ENCODE data around the gene PRKD2.
"Not testable (repeated sequence)": the region's sequence is repeated elsewhere in the genome, so short reads cannot be mapped to it uniquely, and the experiment has no call there.

Gene PRKD2

DNA sequence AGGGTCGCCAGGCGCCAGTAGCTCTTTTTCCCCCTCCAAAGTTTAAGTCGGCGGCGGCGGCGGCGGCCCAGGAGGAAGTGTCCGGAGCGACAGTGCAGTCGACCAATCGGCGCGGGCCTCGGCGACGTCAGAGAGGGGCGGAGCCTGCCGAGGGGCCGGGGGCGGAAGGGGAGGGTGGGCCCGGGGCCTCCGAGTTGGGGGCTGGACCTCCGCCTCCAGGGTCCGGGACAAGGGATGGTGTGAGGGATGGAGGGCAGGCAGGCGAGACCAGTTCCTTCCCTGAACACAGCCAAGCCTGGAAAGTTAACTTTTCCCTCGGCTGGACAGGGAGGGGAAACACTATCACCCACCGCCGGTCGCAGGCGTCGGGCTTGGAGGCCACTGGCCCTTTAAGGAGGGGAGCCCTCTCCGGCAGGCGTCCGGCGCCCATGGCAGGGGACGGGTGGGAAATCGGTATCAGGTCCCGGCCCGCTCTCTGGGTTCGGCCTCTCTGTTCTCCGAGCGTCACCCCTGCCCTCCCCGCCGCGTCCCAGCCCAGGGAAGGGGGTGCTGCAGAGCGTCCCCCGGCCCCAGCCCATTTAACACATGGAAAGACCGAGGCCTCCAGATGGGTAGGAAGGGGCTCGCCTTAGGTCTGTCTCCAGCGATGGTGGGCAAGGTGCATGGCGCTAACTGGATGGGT is at the start of gene PRKD2:
Gene PRKD2 (minus strand): TSS at position 81 of the 682 bp plus-strand sequence. CDS start 744 bp downstream, outside the sequence.
- peak; percentile 76 for DNase-seq (ENCODE audit: low spot score)

DNA sequence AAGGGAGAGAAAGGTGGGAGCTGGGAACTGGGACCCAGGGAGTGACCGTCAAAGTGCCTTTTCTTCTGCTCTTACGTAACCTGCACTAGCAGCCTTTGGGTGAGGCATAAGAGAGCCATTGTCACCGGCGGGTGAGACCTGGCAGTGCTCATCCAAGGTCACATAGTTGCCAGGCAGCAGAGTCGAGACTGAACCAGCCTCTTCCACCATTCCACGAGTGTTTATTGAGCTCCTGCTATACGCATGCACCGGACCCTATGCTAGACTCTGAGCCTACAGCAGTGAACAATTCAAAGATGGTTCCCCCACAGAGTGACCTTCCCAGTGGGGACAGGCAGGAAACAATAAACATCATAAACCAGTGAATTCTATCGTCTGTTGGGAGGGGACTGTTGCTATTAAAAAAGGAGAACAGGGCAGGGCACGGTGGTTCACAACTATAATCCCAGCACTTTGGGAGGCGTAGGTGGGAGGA is 47.9 kb upstream of the PRKD2 start:
- peak; percentile 82 for DNase-seq (ENCODE audit: low spot score)

DNA sequence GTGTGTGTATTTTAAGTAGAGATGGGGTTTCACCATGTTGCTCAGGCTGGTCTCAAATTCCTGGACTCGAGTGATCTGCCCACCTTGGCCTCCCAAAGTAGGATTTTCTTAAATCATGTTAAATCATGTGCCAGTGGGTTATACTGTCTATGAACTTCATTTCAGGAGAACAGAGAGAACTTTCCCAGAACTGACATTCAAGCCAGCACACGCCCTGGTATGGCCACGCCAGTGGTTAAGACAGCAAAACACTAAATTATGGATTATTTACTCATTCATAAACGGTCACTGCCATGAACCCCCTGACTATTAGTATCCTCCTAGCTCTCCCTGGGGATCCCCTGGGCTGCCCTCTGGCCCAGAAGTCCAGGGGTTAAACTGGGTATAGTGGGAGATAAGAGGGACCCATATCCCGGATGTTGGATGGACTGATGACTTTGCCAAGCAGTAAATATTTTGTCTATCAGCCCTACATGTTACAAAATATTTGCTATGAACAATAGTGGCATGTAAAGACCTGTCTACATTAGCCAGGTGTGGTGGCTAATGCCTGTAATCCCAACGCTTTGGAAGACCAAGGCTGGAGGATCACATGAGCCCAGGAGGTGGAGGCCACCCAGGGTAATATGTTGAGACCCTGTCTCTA is 45.5 kb upstream of the PRKD2 start:
- no peak for DNase-seq (ENCODE audit: low spot score)

DNA sequence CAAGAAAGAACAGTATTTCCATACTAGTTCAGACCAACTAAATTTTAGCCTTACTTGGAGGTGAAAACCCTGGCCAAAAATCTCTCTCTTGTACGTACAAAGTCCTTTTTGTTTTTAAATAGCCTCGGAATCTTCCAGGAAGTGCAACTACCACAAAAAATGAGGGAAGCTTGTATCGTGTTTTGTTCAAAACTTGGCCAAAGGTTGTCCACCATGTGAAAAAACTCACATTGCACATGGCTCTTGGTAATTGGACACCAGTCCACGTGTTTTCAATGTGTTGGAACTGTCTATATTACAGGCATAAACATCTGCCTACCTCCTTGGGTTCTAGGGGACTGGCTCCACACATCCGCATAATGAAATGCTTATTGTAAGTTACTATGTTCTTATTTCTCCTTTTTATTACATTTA is 44.5 kb upstream of the PRKD2 start:
- no peak for DNase-seq (ENCODE audit: low spot score)

DNA sequence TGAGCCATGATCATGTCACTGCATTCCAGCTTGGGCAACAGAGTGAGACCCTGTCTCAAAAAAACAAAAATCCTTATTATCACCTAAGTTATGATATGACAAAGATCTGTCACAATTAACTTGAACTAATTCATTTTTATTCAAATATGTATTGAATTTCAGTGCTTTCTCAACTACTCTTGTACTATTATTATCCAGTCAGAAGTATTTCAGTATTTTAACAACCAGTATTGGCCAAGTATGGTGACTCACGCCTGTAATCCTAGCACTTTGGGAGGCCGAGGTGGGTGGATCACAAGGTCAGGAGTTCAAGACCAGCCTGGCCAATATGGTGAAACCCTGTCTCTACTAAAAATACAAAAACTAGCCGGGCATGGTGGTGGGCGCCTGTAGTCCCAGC is 44.0 kb upstream of the PRKD2 start:
- not testable (repeated sequence) for DNase-seq (ENCODE audit: low spot score)

DNA sequence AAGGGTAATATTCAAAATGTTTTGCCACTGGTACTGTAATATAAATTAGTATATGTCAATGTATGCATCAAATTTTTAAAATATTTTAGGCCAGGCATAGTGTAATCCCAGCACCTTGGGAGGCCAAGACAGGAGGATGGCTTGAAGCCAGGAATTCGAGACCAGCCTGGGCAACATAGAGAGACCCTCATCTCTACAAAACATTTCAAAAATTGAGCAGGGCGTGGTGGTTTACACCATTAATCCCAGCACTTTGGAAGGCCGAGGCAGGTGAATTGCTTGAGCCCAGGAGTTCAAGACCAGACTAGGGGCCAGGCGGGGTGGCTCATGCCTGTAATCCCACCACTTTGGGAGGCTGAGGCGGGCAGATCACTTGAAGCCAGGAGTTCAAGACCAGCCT is 43.4 kb upstream of the PRKD2 start:
- DNase-seq (ENCODE audit: low spot score) = no peak

DNA sequence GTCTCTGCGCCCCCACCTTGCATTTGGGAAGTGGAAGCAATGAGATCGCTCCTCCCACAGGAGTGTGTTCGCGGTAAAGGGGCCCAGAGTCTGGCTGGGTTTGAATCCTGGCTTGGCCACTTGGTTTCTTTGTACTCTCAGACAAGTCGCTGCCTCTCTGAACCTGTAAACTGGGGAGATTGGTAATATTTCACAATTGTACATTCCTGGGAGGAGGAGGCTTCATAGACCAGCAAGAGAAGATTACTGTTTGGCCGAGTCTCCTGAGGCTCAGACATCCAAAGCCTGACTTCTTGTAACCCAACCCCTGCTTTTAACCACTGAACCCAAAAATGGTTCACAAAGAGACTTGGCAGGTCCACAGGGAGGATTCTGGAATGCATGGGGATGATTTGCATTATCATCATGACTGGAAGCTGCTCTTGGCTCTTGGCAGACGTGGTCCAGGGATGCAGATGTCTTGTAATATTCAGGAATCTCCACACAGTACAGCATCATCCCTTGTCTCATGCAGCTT is 43.0 kb upstream of the PRKD2 start:
- DNase-seq (ENCODE audit: low spot score) = no peak

DNA sequence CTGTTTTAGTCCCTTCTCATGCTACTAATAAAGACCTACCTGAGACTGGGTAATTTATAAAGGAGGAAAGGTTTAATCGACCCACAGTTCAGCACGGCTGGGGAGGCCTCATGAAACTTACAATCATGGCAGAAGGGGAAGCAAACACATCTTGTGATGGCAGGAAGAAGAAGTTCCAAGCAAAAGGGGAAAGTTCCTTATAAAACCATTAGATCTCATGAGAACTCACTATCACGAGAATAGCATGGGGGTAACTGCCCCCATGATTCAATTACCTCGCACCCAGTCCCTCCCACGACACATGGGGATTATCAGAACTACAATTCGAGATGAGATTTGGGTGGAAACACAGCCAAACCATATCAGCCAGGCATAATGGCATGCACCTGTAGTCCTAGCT is 42.3 kb upstream of the PRKD2 start:
- DNase-seq (ENCODE audit: low spot score) = no peak

DNA sequence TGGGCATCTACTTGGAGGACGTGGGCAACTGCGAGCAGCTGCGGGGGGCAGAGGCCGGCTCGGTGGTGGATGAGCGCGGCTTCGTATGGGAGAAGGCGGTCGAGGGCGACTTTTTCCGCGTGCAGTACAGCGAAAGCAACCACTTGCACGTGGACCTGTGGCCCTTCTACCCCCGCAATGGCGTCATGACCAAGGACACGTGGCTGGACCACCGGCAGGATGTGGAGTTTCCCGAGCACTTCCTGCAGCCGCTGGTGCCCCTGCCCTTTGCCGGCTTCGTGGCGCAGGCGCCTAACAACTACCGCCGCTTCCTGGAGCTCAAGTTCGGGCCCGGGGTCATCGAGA is 39.6 kb upstream of the PRKD2 start:
- DNase-seq (ENCODE audit: low spot score) = no peak

DNA sequence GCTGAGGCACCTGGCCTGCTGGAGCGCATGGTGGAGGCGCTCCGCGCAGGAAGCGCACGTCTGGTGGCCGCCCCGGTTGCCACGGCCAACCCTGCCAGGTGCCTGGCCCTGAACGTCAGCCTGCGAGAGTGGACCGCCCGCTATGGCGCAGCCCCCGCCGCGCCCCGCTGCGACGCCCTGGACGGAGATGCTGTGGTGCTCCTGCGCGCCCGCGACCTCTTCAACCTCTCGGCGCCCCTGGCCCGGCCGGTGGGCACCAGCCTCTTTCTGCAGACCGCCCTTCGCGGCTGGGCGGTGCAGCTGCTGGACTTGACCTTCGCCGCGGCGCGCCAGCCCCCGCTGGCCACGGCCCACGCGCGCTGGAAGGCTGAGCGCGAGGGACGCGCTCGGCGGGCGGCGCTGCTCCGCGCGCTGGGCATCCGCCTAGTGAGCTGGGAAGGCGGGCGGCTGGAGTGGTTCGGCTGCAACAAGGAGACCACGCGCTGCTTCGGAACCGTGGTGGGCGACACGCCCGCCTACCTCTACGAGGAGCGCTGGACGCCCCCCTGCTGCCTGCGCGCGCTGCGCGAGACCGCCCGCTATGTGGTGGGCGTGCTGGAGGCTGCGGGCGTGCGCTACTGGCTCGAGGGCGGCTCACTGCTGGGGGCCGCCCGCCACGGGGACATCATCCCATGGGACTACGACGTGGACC is 39.1 kb upstream of the PRKD2 start:
- no peak for DNase-seq (ENCODE audit: low spot score)

DNA sequence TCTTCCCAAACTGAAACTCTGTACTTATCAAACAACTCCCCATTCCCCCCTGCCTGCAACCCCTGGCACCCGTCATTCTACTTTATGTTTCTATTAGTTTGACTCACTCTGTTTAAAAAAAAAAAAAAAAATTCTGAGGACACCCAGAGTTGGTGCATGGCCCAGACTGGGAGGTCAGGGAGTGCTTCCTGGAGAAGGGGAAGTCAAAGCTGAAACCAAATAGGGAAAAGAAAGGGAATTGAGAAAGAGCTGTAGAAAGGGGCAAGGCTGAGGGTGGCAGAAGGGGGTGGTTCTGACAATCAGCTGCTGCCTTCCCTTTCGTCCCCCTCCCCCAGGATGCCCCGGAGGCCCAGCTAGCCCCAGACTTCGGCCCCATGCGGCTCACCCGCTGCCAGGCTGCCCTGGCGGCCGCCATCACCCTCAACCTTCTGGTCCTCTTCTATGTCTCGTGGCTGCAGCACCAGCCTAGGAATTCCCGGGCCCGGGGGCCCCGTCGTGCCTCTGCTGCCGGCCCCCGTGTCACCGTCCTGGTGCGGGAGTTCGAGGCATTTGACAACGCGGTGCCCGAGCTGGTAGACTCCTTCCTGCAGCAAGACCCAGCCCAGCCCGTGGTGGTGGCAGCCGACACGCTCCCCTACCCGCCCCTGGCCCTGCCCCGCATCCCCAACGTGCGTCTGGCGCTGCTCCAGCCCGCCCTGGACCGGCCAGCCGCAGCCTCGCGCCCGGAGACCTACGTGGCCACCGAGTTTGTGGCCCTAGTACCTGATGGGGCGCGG is 38.4 kb upstream of the PRKD2 start:
- no peak for DNase-seq (ENCODE audit: low spot score)

DNA sequence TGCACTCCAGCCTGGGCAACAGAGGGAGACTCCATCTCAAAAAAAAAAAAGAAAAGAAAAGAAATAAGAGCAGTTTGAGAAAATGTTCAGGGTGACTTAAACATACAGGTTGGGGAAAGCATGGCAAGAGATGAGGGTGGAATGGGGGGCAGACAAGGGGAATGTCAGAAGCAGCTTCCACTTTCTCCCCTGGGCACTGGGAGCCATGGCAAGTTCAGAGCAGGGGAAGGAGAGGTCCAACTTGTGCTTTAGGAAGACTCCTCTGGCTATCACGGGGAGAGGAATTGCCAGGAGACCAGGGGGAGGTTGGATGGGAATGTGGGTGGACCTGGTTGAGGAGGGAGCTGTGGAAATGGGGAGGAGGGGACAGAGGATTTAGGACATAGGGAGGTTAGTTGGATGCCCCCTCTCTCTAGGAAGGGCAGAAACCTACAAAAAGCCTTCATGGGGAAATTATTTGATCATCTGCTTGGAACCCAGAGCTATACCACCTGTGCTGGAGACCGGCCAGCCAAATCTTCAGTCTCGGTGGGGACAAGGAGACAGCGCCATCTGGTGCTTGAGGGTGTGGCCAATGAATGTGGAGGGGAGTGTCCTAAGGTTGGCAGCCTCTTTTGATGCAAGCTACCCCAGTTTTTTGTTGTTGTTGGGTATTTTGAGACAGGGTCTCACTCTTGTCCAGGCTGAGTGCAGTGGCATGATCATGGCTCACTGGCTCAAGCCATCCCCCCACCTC is 36.7 kb upstream of the PRKD2 start:
- DNase-seq (ENCODE audit: low spot score) = peak; percentile 60

DNA sequence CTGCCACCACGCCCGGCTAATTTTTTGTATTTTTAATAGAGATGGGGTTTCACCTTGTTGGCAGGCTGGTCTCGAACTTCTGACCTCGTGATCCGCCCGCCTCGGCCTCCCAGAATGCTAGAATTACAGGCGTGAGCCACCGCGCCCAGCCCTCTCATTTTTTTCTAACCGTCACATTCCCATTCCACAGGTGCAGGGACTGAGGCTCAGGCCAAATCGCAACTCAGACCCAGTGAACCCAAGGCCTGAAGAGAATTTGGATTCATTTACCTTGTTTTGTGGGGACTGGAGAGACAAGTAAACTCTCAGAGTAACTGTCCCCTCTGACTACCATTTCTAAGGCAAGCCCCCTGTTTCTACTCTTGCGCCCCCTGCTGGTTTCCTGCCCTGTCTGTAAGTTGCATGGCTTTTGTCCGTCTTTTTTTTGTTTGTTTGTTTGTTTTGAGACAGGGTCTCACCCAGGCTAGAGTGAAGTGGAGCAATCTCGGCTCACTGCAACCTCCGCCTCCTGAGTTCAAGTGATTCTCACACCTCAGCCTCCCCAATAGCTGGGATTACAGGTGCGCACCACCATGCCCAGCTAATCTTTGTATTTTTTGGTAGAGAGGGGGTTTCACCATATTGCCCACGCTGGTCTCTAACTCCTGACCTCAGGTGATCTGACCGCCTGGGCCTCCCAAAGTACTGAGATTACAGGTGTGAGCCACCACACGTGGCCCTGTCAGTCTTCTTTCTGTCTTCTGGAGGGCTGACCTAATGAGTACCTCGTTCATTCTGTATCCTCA is 31.6 kb upstream of the PRKD2 start:
- peak; percentile 63 for DNase-seq (ENCODE audit: low spot score)

DNA sequence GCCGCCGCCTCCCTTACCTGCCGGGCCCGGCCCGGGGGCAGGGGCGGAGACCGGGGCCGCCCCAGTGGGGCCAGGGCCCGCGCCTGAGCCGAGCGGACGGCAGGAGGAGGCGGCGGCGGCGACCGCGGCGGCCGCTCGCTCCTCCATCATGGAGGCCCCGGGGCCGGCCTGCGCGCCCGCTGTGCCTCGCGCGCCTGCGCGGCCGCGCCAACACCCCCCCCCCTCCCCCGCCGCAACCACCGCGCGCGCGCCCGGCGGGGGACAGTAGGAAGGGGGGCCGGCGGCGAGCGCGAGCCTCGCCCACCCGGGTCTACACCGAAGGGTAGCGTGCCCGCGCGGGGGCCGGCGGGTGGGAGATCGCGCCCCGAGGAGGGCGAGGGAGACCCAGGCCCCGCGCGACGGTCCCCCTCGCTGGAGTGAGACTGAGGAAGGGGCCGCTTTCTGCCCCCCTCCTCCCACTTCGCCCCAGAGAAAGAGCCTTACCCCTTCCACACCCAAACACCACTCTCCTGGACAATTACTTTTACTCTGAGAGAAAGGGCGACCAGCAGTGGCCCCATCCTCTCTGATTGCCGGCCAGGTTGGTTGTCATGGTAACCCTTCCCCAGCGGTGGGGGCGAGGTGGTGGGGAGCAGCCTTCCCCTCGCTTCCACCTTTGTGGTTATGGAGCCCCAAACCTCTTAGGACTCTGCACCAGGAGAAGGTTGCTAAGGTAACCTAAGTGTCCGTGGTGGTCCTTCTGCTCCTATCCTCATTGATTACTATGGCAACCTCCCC is 29.6 kb upstream of the PRKD2 start, which contains the start of gene STRN4:
Gene STRN4 (minus strand): TSS at position 170 of the 777 bp plus-strand sequence. CDS start 20 bp downstream, at position 150.
- DNase-seq (ENCODE audit: low spot score) = no peak

DNA sequence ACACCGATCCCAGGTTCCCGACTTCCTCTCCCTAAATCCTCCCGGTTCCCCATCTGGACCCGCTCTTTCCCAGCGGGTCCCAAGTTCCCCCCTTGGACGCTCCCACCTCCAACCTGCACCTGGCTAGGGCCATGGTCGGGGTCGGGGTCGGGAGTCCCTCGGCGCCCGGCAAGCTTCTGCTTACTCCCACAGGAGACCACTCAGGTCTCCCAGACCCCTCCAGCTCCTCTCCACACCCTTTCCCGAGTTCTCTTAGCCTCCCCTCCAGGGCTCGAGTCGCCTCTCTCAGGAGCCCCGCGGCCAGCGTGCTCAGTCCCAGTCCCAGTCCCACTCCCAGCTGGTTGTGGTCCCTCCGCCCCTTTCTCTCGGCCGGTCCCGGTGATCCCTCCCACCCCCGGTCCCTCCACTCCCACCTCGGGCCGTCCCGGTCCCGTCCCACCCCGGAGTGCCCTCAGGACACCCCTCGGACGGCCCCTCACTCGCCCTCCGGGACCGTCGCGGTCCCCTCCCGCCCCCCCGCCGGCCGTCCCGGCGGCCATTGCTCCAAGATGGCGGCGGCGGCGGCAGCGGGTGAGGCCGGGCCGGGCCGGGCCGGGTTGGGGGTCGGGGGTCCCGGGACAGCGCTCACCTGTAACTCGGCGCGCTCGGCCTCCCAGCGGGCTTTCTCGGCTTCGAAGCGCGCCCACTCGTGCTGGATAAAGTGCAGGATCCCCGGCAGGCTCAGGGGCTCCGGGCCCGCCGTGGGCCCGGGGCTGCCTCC is 28.8 kb upstream of the PRKD2 start, which contains the start of gene FKRP:
Gene FKRP (plus strand): TSS at position 537 of the 760 bp plus-strand sequence. CDS start 9,394 bp downstream, outside the sequence.
- DNase-seq (ENCODE audit: low spot score) = no peak

DNA sequence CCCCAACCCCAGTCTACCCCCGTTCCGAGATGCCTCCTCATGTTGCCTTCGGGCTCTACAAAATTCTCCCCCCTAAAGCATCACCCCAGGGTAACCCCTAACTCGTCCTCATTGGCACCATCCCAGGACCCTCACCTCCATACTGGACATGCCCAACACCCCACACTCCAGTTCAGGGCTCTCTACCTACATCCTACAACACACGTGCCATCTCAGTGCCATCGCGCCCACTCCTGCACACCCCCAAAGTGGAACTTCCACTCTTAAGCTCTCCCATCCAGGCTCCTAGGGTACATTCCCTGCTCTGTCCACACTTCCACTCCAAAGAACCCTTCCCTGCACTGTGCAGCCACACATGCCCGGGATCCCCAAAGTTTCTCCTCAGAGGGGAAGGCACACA is 28.1 kb upstream of the PRKD2 start:
- no peak for DNase-seq (ENCODE audit: low spot score)

DNA sequence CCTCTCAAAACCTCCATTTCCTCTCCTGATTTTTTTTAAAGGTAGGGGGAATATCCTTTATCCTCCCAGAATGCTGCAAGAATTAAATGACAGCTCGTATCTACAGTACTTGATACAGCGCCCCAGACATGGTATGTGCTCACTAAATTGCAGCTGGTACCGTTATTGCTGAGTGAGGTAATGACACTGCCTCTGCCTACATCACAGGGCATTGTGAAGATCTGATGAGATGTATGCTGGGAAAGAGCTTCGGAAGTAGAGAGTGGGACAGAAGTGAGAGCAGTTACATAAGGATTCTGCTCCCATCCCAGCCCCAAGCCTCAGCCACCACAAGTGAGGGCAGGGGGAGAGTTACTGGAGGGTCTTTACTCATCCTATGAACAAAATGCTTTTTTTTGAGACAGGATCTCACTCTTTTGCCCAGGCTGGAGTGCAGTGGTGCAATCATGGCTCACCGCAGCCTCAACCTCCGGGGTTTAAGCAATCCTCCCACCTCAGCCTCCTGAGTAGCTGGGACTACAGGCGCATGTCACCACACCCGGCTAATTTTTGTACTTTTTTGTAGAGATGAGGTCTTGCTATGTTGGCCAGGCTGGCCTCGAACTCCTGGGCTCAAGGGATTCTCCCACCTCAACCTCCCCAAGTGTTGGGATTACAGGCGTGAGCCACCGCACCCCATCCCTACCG is 27.2 kb upstream of the PRKD2 start:
- DNase-seq (ENCODE audit: low spot score) = no peak

DNA sequence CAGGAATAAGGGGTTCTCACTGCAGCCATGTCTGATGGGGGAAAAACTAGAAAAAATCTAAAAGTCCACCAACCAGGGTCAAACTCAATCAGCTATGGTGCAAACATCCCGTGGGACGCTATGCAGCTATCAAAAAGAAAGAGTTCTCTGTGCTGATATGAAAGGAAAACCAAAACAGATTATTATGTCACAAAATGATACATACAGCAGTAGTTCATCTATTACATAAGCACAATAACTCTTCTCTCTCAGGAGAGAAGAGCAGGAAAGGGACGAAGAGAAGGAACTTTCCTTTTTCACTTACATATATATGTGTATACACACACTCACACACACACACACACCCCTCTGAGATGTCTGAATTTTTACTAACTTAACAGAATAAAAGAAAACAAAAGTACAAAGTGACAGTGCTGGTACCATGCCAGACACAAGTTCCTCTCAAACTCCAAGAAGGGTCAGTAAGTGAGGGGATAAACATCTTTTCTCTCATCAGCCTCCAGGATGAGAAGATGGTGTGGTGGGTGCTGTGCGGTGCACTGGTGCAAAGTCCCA is 26.1 kb upstream of the PRKD2 start:
- no peak for DNase-seq (ENCODE audit: low spot score)

Data from SW480 (cell line).